Middle frontal gyrus (tissue), 1 donor: Measurements from ENCODE around the gene HYDIN.
"Not testable (repeated sequence)": the region's sequence is repeated elsewhere in the genome, so short reads cannot be mapped to it uniquely, and the experiment has no call there.

Experiments
- DNase-seq: peaks from one replicate; pipeline ENCODE4 v3.0.0-alpha.2; 2015; ENCODE audit warnings: low spot score; ENCODE audit errors: extremely low spot score

The HYDIN gene

GRCh38 chr16:71225145-71225544 lies 5.4 kb downstream of the HYDIN start:
- DNase-seq = no peak

GRCh38 chr16:71218306-71218963 lies 12.1 kb downstream of the HYDIN start:
- no peak for DNase-seq

DNA sequence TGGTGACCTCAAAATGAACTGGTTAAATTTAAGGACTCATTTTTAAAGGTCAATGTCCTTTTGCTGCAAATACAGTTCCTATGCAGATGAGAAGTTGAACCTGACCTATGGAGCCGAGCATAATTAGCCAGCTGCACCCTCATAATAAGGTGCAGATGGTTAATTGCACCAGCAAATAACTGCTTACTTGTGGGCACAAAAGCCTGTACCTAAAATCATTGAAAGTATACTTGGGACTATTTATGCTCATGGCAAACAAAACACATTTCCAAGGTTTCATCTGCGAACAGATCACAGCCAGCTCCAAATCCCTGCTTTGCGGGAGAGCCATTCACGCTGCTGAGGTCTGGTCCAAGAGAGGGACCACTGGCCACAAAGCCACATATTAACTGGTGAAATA lies 13.0 kb downstream of the HYDIN start:
- DNase-seq = no peak

- no peak for DNase-seq
These were observed 13.8 kb downstream of the HYDIN start for GRCh38 chr16:71216714-71217113.

DNA sequence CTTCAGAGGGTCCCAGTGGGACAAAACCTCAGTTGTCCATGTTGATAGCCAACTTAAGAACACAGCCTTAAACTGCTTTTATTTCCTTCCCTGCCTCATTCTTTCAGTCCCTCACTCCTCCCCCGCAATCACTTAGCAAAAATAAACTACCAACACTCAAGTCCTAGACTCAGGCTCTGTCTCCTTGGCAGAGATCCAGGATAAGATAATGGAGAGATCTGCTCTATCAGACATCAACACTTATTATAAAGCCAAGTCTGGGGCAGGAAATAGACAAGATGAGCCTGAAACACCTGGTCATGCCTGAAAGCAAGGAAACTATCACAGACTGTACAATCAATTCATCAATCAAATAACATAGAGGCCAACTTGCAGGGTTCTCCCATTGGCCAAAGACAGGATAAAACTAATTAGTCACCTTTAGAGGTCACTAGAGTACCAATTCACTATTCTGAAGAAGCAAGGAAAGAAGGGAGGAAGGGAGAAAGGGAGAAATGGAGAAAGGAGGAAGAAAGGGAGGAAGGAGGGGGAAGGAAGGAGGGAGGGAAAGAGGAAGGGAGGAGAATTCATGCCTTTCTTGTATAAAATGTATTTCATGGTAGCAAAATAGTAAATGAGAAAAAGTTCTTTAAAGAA lies 15.7 kb downstream of the HYDIN start:
- no peak for DNase-seq

GRCh38 chr16:71205482-71206131 lies 24.9 kb downstream of the HYDIN start:
- DNase-seq = no peak

GRCh38 chr16:71203631-71204030 lies 26.9 kb downstream of the HYDIN start:
- DNase-seq = no peak

GRCh38 chr16:71201556-71201955 lies 29.0 kb downstream of the HYDIN start:
- DNase-seq = no peak

DNA sequence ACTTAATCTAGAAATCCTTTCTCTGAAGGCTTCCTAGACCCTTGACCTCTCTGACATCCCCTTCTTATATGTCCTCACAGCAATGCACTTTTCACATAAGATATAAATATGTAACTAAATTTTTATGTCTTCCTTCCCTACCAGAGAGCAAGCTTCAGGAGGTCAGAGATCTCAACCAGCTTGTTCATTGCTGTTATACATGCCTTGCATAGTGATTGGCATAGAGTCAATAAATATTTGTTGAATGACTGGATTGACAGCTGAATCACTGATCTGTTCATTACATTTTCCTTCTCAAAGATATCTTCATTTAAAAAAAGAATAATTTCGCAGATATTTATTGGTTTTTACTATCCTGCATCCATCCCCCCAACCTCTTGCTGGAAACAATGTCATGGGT lies 29.5 kb downstream of the HYDIN start:
- no peak for DNase-seq

DNA sequence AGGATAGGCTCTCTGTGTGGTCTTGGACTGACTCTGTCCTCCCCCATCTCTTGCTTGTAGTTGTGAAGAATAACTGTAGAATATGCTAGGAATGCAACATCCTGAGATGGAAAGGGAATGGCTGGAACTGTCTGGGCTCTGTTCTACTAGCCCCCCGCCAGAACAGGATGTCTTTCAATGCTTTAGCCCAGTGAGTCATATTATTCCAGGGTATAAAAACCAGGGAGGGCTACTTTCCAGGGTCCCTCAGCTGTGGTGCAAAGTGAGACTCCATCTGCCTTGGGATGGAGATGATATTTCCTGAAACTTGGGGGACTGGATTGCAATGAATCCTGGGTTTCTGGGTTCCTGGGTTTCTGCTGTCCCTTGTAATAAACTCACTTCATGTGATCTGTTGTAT lies 32.1 kb downstream of the HYDIN start:
- no peak for DNase-seq

DNA sequence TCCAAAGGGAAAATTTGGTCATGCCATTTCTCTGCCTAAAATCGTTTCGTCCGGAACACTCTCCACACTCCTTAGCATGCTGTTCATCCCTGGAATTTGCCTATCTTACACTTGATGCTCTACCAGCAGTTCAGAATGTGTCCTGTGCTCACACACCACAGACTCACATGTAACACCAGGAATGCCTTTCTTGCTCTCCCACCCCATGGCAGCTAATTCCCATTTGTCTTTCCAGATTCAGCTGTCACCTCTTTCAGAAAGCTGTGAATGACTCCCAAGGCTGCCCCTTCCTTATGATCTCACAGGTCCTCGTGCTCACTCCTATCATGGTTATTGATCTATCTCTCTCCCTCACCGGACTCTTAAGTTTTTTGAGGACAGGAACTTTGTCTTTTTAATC lies 38.1 kb downstream of the HYDIN start:
- DNase-seq = no peak

DNA sequence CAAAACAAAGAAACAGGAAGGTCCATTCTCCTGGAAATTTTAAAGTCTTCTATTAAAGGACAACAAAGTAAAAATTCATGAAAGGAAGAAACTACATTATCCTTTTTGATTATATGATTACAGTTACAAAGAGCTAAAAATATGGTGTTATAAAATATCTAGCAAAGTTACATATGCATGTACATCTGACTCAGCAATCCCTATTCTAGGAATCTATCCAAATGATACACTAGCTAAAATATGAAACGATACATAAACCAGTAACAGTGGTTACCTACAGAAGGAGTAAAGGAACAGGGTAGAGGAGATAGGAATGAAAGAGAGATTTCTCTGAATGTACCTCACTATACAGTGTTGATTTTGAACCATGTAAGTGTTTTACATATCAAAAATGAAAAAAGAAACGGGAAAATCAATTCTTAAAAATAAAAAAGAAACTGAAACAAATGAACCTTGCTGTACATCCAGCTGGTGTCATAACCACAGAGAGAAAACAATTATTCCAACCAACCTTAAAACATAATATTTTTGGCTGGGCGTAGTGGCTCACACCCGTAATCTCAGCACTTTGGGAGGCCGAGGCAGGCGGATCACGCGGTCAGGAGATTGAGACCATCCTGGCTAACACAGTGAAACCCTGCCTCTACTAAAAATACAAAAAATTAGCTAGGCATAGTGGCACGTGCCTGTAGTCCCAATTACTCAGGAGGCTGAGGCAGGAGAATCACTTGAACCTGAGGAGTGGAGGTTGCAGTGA lies 41.4 kb downstream of the HYDIN start:
- no peak for DNase-seq

- DNase-seq = no peak
These were observed 45.2 kb downstream of the HYDIN start for GRCh38 chr16:71185347-71185746.

- DNase-seq = no peak
These were observed 51.0 kb downstream of the HYDIN start for GRCh38 chr16:71179569-71179968.

DNA sequence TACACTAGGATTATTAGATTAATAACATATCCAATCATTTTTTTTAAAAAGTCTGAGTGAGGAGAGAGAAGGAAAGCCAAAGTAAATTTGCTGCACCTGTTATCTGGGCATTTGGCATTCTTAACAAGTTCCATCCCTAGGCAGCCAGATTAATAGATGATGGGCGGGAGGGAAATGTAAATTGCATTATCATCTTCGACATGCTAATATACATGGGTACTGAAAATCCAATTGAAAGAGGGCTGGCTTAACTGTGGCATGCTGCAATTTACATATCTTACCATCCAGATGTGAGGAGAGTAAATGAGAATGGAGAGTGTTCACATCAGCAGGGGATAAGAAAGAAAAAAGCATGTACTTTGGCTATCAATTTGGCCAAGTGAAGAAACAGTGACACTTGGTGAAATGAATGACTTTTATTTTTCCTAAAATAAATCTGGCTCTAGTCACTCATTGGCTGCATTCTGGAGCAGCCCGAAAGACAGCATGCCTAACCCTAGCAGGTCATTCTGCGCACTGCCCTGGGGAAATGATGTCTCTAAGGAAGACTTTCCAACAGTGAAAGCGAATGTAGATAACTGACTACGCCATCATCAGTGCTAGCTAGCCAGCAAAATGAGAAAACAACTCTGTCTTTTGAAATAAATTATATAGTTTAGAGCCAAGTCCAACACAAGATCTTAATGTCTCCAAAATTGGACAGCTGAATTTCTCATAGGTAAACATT lies 57.9 kb downstream of the HYDIN start:
- no peak for DNase-seq

DNA sequence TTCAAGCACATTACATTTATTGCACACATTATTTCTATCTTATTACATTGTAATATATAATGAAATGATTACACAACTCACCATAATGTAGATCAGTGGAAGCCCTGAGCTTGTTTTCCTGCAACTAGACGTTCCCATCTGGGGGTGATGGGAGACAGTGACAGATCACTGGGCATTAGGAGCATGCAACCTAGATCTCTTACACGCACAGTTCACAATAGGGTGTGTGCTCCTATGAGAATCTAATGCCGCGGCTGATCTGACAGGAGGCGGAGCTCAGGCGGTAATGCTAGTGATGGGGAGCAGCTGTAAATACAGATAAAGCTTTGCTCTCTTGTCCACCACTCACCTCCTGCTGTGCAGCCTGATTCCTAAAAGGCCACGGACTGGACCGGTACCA lies 69.5 kb downstream of the HYDIN start:
- DNase-seq = not testable (repeated sequence)

GRCh38 chr16:71157278-71157677 lies 73.2 kb downstream of the HYDIN start:
- DNase-seq = not testable (repeated sequence)

GRCh38 chr16:71153329-71153728 lies 77.2 kb downstream of the HYDIN start:
- not testable (repeated sequence) for DNase-seq

DNA sequence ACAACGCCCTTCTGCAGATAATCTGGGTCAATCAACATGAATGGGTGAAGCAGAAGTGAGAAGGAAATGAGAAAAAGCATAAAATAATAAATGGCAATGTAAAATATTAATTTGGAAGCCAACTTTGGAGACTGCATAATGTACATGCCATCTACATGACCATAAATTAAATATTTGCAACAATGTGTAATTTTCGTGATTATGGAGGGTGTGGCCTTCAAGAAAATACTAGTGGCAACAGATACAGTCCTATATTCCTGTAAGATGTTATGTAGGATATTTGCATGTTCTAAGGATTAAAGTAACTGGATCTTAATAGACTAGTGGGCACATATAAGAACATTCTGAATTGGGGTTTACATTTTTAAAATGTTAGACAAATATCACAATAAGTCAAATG lies 78.9 kb downstream of the HYDIN start:
- not testable (repeated sequence) for DNase-seq

DNA sequence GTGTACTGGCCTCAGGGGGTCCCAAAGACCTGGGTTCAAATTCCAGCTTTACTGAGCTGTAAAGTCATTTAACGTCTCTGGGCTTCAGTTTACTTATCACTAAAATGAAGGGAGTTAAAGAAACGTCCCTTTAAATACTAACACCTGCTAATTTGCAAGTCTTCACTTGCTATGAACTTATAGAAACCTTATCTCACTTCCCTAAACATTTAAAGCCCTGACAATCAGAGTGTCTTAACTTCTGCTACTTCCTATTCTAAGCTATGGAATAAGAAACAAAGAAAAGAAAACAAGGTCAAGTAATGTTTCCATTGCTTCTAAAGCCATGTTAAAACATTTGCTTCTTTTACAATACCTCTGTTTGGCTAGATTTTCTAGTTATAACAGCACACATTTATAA lies 87.3 kb downstream of the HYDIN start:
- DNase-seq = not testable (repeated sequence)

GRCh38 chr16:71110565-71110964 lies 120.0 kb downstream of the HYDIN start:
- DNase-seq = not testable (repeated sequence)
